ENCODE measurements around the gene PKIG.

GRCh38 chr20:44637522-44638372 lies 55.4 kb downstream of the PKIG start:
- TF ChIP-seq CTCF (IDR thresholded peaks at IDR 0.05): no peak
- no peak for TF ChIP-seq EP300 (IDR thresholded peaks at IDR 0.05)
